ENCODE data around the gene GP9. TPM values are rescaled to one million over a fixed set of nuclear protein-coding genes. Genes with fewer than 3 reads are reported as not detected.

The GP9 gene
- total RNA-seq, 6 experiments from 2014 or later, result 0.50 TPM; not detected in 5

DNA sequence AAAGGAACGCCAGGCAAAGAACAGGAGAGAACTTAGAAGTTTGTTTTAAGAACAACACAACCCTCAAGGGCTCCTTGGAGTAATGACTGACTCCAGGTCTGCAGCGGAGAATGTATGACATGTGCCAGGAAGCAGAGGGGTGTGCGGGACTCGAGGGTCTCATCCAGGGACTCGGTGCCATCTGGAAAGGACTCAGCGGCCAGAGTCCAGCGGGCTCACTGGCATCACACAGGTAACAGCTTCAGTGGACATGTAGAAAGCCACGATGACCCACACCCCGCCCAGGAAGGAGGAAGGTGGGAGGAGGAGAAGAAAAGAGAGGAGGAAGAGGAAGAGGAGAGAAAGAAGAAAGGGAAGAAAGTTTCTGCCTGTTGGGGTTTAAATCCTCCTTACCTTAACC is 21.4 kb downstream of the GP9 start:
- no peak for ATAC-seq
- intact Hi-C loops (cut with DNase I), result no loop called here
- TF ChIP-seq POLR2A (IDR thresholded peaks at IDR 0.05), result no peak
- TF ChIP-seq, protein P1, sequence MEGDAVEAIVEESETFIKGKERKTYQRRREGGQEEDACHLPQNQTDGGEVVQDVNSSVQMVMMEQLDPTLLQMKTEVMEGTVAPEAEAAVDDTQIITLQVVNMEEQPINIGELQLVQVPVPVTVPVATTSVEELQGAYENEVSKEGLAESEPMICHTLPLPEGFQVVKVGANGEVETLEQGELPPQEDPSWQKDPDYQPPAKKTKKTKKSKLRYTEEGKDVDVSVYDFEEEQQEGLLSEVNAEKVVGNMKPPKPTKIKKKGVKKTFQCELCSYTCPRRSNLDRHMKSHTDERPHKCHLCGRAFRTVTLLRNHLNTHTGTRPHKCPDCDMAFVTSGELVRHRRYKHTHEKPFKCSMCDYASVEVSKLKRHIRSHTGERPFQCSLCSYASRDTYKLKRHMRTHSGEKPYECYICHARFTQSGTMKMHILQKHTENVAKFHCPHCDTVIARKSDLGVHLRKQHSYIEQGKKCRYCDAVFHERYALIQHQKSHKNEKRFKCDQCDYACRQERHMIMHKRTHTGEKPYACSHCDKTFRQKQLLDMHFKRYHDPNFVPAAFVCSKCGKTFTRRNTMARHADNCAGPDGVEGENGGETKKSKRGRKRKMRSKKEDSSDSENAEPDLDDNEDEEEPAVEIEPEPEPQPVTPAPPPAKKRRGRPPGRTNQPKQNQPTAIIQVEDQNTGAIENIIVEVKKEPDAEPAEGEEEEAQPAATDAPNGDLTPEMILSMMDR (IDR thresholded peaks at IDR 0.05), result no peak

DNA sequence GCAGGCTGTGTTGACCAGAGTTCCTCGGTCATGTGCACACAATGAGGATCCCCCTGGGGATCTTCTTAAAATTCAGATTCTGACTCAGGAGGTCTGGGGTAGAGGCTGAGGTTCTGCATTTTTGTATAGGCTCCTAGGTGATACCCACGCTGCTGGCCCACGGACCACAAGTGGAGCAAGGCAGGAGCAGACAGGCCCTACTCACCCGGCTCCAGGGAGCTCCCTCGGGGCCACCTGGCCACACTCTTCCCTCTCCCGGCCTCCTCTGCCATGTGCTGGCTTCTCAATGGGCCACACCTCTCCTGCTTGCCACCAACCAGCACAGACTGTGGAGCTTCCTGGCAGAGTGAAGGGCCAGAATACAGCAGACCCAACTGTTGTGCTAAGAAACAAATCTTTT is 23.9 kb downstream of the GP9 start:
- DNase-seq, result no peak
- 82% methylated on average over 3 of the region's 6 CpGs for WGBS (ENCODE audit: insufficient coverage, low coverage, low lambda C conversion rate, missing lambda C conversion rate)
- Histone ChIP-seq H3K9me3 (no peaks in the 10 kb centered on the region), H3K4me1 (no peaks in the 10 kb centered on the region), H3K27ac (no peak overlapping the region), H3K36me3 (no peaks in the 10 kb centered on the region), H3K4me3 (no peak overlapping the region), H3K27me3 (no peaks in the 10 kb centered on the region)
- TF ChIP-seq, protein P1 (IDR thresholded peaks at IDR 0.05), result no peak
- TF ChIP-seq POLR2A (IDR thresholded peaks at IDR 0.05), result no peak
- peak in 1 of 4 donors; percentile 3 for ATAC-seq
- intact Hi-C loops (cut with DNase I), result no loop called here

More for the DNA sequence above, 21.4 kb downstream of the GP9 start:
- WGBS (ENCODE audit: insufficient coverage, low coverage, low lambda C conversion rate, missing lambda C conversion rate), result 68% methylated on average over 9 of the region's 9 CpGs
- Histone ChIP-seq H3K4me1 (no peaks in the 10 kb centered on the region), H3K9me3 (no peaks in the 10 kb centered on the region), H3K27ac (no peak overlapping the region), H3K36me3 (no peaks in the 10 kb centered on the region), H3K27me3 (no peaks in the 10 kb centered on the region), H3K4me3 (no peak overlapping the region)
- no peak for DNase-seq

DNA sequence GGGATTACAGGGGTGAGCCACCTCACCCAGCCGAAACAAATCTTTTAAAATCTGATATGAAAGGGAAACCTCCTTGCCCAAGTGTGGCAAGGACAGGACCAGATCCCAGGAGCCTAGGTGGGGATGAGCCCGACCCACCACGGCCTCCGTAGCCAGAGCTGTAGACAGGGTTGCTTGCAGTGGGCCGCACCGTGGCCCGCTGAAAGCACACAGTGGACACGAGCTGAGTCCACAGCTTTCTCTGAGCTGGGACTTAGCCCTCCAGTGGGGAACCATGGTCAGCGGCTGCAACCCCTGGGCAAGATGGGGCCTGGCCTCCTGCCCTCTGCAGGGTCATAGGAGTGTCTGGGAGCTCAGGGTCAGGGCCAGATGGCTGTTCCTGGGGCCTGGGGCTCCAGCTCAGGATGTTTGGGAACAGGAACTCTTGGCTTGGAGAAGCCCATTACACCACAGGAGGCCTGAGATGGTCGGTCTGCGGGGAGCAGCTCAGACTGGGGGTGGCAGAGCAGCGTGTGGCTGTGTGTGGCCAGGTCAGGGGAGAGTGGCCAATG is 24.7 kb downstream of the GP9 start:
- H3K9me3 ChIP-seq, result no peaks in the 10 kb centered on the region
- ATAC-seq (peak in 1 of 4 donors; percentile 4), DNase-seq (no peak)
- 86% methylated on average over 2 of the region's 12 CpGs for WGBS (ENCODE audit: insufficient coverage, low coverage, low lambda C conversion rate, missing lambda C conversion rate)
- no peaks in the 10 kb centered on the region for H3K27me3 ChIP-seq
- intact Hi-C loops (cut with DNase I), result no loop called here
- H3K27ac ChIP-seq, result no peak overlapping the region
- TF ChIP-seq, protein P1 (IDR thresholded peaks at IDR 0.05), result no peak
- TF ChIP-seq POLR2A (IDR thresholded peaks at IDR 0.05), result no peak
- H3K4me3 ChIP-seq, result no peak overlapping the region
- H3K4me1 ChIP-seq, result no peaks in the 10 kb centered on the region
- H3K36me3 ChIP-seq, result no peaks in the 10 kb centered on the region

DNA sequence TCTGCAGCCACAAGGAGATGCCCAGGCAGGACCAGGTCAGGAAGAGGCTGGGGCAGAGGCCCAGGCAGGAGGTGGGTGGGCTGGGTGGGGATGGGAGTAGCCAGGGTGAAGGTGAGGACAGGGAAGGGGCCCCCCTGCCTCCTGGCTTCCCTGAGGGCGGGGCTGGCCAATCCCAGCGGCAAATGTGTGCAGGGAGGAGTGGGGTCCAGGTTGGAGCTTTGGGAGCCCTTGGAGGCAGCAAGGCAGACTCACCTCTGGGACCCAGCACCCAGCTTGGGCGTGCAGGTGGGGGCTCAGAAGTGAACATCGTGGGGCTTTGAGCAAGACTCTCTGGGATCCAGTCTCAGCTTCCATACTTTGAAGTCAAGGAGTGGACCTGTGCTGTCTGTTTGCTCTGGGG is 25.2 kb downstream of the GP9 start:
- no peak for ATAC-seq
- 90% methylated on average over 2 of the region's 4 CpGs for WGBS (ENCODE audit: insufficient coverage, low coverage, low lambda C conversion rate, missing lambda C conversion rate)
- H3K27me3 ChIP-seq, result no peaks in the 10 kb centered on the region
- intact Hi-C loops (cut with DNase I), result no loop called here
- no peak overlapping the region for H3K27ac ChIP-seq
- DNase-seq, result no peak
- no peaks in the 10 kb centered on the region for H3K9me3 ChIP-seq
- no peaks in the 10 kb centered on the region for H3K4me1 ChIP-seq
- H3K4me3 ChIP-seq, result no peak overlapping the region
- TF ChIP-seq POLR2A (IDR thresholded peaks at IDR 0.05), result no peak
- TF ChIP-seq, protein P1 (IDR thresholded peaks at IDR 0.05), result no peak
- H3K36me3 ChIP-seq, result no peaks in the 10 kb centered on the region
